NB4 (cell line): ENCODE measurements around the gene SERPINA1.

Experiments
- CTCF ChIP-seq: IDR thresholded peaks from one replicate; pipeline ENCODE4 v1.5.1; 2012; ENCODE audit warnings: low read depth, low read length
- MAX ChIP-seq: IDR thresholded peaks from 2 replicates; pipeline ENCODE4 v1.6.1; 2011; ENCODE audit warnings: low read depth, low read length
- MYC ChIP-seq: IDR thresholded peaks from 2 replicates; pipeline ENCODE4 v1.6.1; 2011; ENCODE audit warnings: low read depth, low read length
- POLR2A ChIP-seq: IDR thresholded peaks from 2 replicates; pipeline ENCODE4 v1.6.1; 2011; ENCODE audit warnings: mild to moderate bottlenecking; ENCODE audit not compliant: insufficient read length; ENCODE audit errors: extremely low read depth

GRCh38 chr14:94346841-94347240 lies 41.6 kb downstream of the SERPINA1 start:
- TF ChIP-seq POLR2A = no peak
- no peak for TF ChIP-seq CTCF
- TF ChIP-seq MYC = no peak
- TF ChIP-seq MAX = no peak
